Measurements from ENCODE around the gene TBC1D5.
"Not testable (repeated sequence)": the region's sequence is repeated elsewhere in the genome, so short reads cannot be mapped to it uniquely, and the experiment has no call there.

TBC1D5 gene

GRCh38 chr3:17714473-17714872 lies 28.0 kb downstream of the TBC1D5 start:
- no peak for DNase-seq (ENCODE audit: low read depth in 2 of 3, low spot score in 1 of 3)

- no peak for DNase-seq (ENCODE audit: low read depth in 2 of 3, low spot score in 1 of 3)
Measured at GRCh38 chr3:17709236-17709810, 33.1 kb downstream of the TBC1D5 start.

DNA sequence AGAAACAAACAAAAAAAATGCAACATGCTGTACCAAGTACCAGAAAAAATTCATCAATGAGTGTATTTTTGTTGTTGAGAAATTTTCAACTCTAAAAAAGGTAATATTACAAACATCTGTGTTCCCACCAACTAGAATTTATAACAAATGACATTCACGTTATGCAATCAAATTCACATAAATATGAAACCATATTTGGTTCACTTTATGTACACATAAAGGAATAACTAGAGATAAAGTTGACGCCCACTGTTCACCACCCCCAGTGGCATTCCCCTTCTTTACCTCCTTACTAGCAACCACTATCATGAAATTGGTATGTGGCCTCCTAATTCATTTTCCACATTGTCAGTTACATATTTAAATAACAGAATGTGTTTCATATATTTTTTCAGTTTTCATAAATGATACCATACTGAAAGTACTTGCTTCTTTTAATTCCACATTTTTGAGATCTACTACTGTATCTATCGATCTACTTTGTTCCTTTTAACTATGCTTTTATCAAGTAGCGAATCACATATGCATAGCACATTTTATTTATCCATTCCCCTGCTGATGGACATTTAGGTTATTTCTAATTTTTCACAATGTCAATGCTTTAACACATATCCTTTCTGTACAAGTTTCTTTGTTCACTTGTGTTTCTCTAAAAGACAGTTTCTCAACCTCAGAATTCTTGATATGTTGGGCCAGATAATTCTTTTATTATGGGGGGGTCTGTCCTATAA lies 34.5 kb downstream of the TBC1D5 start:
- no peak for DNase-seq (ENCODE audit: low read depth in 2 of 3, low spot score in 1 of 3)

- not testable (repeated sequence) for DNase-seq (ENCODE audit: low read depth in 2 of 3, low spot score in 1 of 3)
Measured at GRCh38 chr3:17705991-17706390, 36.4 kb downstream of the TBC1D5 start.

DNA sequence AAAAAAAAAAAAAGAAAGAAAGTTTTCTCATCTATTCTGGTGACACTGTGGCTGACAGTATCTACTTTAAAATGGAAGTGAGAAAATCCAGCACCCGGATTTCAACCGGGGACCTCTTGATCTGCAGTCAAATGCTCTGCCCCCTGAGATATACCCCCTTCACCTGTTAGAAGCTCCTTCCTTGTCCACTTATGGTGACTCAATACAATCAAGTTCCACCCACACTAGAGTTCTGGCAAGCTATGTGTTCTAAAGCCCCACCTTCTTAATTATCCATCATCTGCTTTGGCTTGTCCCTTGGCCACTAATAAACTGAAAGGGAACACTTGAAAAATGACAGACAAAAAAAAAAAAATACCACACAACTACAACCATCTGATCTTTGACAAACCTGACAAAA lies 42.6 kb downstream of the TBC1D5 start:
- DNase-seq (ENCODE audit: low read depth in 2 of 3, low spot score in 1 of 3): not testable (repeated sequence)

DNA sequence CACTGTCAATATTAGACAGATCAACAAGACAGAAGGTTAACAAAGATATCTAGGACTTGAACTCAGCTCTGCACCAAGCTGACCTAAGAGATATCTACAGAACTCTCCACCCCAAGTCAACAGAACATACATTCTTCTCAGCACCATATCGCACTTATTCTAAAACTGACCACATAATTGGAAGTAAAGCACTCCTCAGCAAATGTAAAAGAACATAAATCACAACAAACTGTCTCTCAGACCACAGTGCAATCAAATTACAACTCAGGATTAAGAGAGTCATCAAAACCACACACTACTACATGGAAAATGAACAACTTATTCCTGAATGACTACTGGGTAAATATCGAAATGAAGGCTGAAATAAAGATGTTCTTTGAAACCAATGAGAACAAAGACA lies 46.8 kb downstream of the TBC1D5 start:
- not testable (repeated sequence) for DNase-seq (ENCODE audit: low read depth in 2 of 3, low spot score in 1 of 3)

DNA sequence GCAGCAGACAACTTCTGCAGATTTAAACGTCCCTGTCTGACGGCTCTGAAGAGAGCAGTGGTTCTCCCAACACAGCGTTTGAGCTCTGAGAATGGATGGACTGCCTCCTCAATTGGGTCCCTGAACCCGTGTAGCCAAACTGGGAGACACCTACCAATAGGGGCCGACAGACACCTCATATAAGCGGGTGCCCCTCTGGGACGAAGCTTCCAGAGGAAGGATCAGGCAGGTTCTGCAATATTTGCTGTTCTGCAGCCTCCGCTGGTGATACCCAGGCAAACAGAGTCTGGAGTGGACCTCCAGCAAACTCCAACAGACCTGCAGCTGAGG lies 48.8 kb downstream of the TBC1D5 start:
- DNase-seq (ENCODE audit: low read depth in 2 of 3, low spot score in 1 of 3): not testable (repeated sequence)

DNA sequence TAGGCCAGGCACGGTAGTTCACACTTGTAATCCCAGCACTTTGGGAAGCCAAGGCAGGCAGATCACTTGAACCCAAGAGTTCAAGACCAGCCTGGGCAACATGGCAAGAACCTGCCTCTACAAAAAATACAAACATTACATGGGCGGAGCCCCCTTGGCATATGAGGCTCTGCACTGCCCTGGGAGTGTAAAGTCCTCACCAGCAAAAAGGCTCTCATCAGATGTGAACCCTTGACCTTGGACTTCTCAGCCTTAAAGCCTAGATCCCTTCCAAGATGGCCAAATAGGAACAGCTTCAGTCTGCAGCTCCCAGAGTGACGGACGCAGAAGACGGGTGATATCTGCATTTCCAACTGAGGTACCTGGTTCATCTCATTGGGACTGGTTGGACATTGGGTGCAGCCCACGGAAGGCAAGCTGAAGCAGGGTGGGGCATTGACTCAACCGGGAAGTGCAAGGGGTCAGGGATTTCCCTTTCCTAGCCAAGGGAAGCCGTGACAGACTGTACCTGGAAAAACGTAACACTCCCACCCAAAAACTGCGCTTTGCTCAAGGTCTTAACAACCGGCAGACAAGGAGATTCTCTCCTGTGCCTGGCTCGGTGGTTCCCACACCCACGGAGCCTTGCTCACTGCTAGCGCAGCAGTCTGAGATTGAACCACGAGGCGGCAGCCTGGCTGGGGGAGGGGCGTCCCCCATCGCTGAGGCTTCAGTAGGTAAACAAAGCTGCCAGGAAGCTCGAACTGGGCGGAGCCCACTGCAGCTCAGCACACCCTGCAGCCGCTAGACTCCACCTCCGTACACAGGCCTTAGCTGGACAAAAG lies 49.4 kb downstream of the TBC1D5 start:
- peak in 2 of 3 donors; percentile 14 to 23 for DNase-seq (ENCODE audit: low read depth in 2 of 3, low spot score in 1 of 3)

- no peak for DNase-seq (ENCODE audit: low read depth in 2 of 3, low spot score in 1 of 3)
Measured at GRCh38 chr3:17687566-17687965, 54.9 kb downstream of the TBC1D5 start.

DNA sequence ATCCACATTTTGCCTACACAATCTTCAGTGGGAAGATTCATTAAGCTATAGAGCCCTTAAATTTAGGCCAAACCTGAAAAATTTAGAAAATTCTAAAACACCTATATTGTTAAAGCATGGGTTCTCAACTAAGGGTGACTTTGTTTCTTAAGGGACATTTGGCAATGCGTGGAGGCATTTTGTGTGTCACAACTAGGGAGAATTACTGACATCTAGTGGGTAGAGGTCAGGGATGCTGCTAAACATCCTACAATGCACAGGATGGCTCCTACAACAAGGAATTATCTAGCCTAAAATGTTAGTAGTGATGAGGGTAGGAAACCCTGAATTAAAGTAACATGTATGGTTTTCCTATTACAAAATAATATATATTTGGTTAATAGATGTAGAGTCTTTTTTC lies 55.8 kb downstream of the TBC1D5 start:
- no peak for DNase-seq (ENCODE audit: low read depth in 2 of 3, low spot score in 1 of 3)

GRCh38 chr3:17683542-17684207 lies 58.8 kb downstream of the TBC1D5 start:
- DNase-seq (ENCODE audit: low read depth in 2 of 3, low spot score in 1 of 3): no peak

- no peak for DNase-seq (ENCODE audit: low read depth in 2 of 3, low spot score in 1 of 3)
Measured at GRCh38 chr3:17680530-17680929, 61.9 kb downstream of the TBC1D5 start.

DNA sequence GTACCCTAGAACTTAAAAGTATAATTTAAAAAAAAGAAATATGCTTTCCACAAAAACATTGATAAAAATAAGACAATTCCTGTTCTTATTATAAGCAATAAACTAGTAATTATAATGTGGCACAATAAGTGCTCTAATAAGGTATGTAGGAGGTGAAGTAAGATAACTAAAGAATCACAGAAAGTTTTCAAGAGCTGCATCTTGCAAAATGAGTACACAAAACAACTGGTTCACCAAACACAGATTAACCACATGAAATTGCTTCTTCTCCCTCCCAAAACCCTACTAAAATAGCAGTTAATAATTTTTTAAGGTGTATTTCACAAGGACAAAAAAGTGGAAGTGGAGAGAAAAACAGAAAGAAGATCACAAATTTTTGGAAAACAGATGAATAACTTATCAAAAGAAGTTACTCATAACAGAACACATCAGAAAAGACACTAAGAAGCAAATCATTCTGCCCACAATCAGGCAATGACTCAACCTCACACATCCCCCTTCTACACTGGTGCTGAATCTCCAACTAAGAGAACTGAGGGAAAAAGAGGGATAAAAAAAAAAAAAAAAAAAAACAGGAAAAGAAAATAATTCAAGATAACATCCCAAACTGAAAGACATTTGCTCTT lies 64.2 kb downstream of the TBC1D5 start:
- DNase-seq (ENCODE audit: low read depth in 2 of 3, low spot score in 1 of 3): no peak

DNA sequence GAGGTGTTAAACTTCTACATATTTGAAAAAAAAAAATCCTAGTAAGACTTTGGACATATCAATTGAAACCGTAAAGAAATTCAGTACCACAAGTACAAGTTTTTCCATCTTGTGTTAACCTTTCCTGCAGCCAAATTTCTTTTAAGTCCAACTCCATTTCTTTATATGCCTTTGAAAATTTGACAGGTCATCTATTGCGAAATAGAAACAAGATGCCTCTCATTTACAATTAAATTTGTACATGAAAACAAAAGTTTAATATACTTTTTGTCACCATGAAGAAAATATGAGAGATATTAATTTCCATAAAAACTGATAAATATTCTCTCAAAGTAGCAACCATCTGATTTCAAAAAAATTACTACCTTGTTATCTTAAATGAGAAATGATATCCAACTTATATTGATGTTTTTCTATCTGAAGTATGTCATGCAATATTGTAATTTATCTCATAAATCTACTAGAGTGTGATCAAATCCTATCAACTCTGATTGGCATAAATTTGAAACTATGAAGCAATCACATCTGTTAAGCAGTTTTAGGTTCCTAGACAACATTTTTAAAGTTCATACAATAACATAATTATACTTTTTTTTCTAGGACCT lies 68.2 kb downstream of the TBC1D5 start:
- no peak for DNase-seq (ENCODE audit: low read depth in 2 of 3, low spot score in 1 of 3)

GRCh38 chr3:17672506-17672905 lies 69.9 kb downstream of the TBC1D5 start:
- DNase-seq (ENCODE audit: low read depth in 2 of 3, low spot score in 1 of 3): no peak

DNA sequence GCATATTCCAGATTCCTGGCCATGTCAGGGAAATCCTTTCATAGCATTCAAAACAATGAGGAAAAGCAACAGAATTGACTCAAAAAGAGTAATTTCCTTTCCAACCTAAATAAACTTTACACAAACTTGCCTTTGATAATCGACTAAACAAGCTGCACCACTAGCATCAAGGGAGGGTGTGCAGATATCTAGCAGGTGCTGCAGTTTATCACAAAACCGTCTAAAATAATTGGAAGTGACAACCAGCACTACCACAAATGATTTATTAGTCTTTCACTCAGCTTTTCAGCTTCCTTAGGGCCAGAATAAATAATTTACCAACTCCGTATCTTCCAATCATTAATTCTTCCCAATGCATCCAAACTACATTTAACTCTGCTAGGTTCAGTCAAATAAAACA lies 71.7 kb downstream of the TBC1D5 start:
- no peak for DNase-seq (ENCODE audit: low read depth in 2 of 3, low spot score in 1 of 3)

DNA sequence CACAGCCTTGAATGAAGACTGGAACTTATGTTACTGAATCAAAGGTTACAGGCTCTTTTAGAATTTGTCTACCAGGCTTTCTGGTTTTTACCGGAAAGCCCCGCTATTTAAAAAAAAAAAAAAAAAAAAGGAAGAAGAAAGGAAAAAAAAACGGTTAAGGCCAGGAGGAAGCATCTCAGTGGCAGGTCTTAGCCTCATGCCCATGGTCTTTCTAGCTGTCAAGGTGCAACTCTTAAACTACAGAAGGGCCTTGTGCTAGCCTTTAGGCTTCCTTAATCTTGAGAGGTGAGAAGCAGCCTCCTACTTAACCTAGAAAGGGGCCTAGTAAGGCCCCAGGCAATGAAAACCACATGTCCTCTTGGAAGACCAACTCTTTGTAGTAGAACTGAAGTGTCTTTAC lies 77.5 kb downstream of the TBC1D5 start:
- DNase-seq (ENCODE audit: low read depth in 2 of 3, low spot score in 1 of 3): no peak

- DNase-seq (ENCODE audit: low read depth in 2 of 3, low spot score in 1 of 3): no peak
Measured at GRCh38 chr3:17656264-17656663, 86.2 kb downstream of the TBC1D5 start.

DNA sequence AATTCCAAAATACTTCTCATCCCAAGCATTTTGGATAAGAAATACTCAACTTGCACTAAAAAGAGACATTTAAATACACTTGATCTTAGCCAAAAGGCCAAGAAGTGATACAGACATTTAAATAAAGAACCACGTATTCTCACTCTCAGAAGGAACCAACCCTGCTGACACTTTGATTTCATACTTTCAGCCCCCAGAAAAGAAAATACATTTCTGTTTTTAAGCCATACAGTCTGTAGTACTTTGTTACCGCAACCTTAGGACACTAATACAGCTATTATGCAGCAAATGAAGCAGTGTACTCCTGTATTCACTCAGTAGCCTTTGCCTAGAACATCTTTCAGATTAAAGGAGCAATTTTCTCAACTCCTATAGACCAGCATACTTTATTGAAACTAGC lies 86.7 kb downstream of the TBC1D5 start:
- no peak for DNase-seq (ENCODE audit: low read depth in 2 of 3, low spot score in 1 of 3)

DNA sequence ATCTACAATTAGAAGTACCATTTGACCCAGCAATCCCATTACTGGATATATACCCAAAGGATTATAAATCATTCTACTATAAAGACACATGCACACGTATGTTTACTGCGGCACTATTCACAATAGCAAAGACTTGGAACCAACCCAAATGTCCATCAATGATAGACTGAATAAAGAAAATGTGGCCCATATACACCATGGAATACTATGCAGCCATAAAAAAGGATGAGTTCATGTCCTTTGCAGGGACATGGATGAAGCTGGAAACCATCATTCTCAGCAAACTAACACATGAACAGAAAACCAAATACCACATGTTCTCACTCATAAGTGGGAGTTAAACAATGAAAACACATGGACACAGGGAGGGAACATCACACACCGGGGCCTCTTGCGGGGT lies 92.7 kb downstream of the TBC1D5 start:
- not testable (repeated sequence) for DNase-seq (ENCODE audit: low read depth in 2 of 3, low spot score in 1 of 3)
